GM23338 (cell line): ENCODE results near the gene MIS12.

Experiments
- CTCF ChIP-seq, 2 experiments: fragments of 200-600 bp in 1 of 2; sonication (generic) in 1 of 2; conservative IDR thresholded peaks; 2 replicates each; pipeline versions ENCODE4 v1.5.1 to v1.6.1; 2016 to 2017; ENCODE audit warnings: antibody characterized with exemption in 2 of 2, low read depth in 2 of 2, mild to moderate bottlenecking in 2 of 2, moderate library complexity in 1 of 2
- EZH2 ChIP-seq: fragments of 200-600 bp; sonication (generic); IDR thresholded peaks from one replicate; pipeline ENCODE4 v1.8.0; 2017; ENCODE audit warnings: antibody characterized with exemption, mild to moderate bottlenecking, low read depth; ENCODE audit not compliant: unreplicated experiment

DNA sequence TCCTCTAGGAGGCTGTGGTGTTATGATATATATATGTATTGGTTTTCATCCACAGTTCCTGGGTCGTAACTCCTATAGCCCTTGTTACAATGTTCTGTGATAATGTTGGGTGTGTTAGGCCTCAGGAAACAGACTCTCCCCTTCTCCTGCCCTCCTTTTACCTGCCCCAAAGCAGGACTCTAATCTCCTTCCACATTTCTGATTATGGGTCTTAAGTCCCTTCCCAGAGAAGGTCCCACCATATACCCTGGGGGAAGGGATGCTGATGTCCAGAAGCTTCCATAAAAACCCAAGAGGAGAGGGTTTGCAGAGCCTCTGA lies 47.0 kb upstream of the MIS12 start:
- peak in 1 of 2 experiments; percentile 25; a peak in 2 of 4 replicates for TF ChIP-seq CTCF (conservative IDR thresholded peaks at IDR 0.05; ENCODE audit: low read depth in 2 of 2)
- no peak for TF ChIP-seq EZH2
